ACC112 (cell line): ENCODE results near the gene TTC12.

Experiments used
- H2AFZ ChIP-seq: fragments of 200-600 bp; sonication (generic); one replicate; pipeline ENCODE4 v1.6.0; 2017; ENCODE audit warnings: antibody characterized with exemption, low read length; ENCODE audit not compliant: unreplicated experiment
- H3K27ac ChIP-seq: fragments of 200-600 bp; sonication (generic); 2 replicates; pipeline ENCODE4 v1.5.1; 2014; ENCODE audit warnings: low read depth, mild to moderate bottlenecking, antibody characterized with exemption, low read length, moderate library complexity
- H3K27me3 ChIP-seq: fragments of 200-600 bp; sonication (generic); 2 replicates; pipeline ENCODE4 v1.6.1; 2014; ENCODE audit warnings: mild to moderate bottlenecking, antibody characterized with exemption, low read length, moderate library complexity, mixed read lengths; ENCODE audit not compliant: insufficient read depth
- H3K36me3 ChIP-seq: fragments of 200-600 bp; sonication (generic); 2 replicates; pipeline ENCODE4 v1.6.1; 2016; ENCODE audit warnings: mild to moderate bottlenecking, antibody characterized with exemption, low read length, moderate library complexity, mixed read lengths; ENCODE audit not compliant: insufficient read depth
- H3K4me1 ChIP-seq: fragments of 200-600 bp; sonication (generic); one replicate; pipeline ENCODE4 v1.6.1; 2016; ENCODE audit warnings: low read length, mixed read lengths; ENCODE audit not compliant: insufficient read depth, unreplicated experiment, control insufficient read depth
- H3K4me3 ChIP-seq: fragments of 200-600 bp; sonication (generic); 2 replicates; pipeline ENCODE4 v1.5.1; 2014; ENCODE audit warnings: mild to moderate bottlenecking, low read depth, low read length
- H3K79me2 ChIP-seq: fragments of 200-600 bp; sonication (generic); one replicate; pipeline ENCODE4 v1.6.0; 2016; ENCODE audit warnings: low read length; ENCODE audit not compliant: control insufficient read depth, unreplicated experiment, insufficient read depth

Gene TTC12

GRCh38 chr11:113350336-113351067 is 36.1 kb downstream of the TTC12 start:
- Histone ChIP-seq H3K4me3 (no peak overlapping the region), H3K27ac (no peak overlapping the region), H3K36me3 (no peaks in the 10 kb centered on the region), H2AFZ (no peak overlapping the region), H3K27me3 (no peaks in the 10 kb centered on the region), H3K4me1 (no peaks in the 10 kb centered on the region), H3K79me2 (no peaks in the 10 kb centered on the region)

GRCh38 chr11:113351068-113351450 is 36.7 kb downstream of the TTC12 start:
- Histone ChIP-seq H3K27me3 (no peaks in the 10 kb centered on the region), H3K36me3 (no peaks in the 10 kb centered on the region), H3K4me1 (no peaks in the 10 kb centered on the region)

GRCh38 chr11:113351480-113351879 is 37.1 kb downstream of the TTC12 start:
- no peaks in the 10 kb centered on the region for H3K36me3 ChIP-seq
- H3K79me2 ChIP-seq: no peaks in the 10 kb centered on the region
- H3K4me1 ChIP-seq: no peaks in the 10 kb centered on the region
- H2AFZ ChIP-seq: no peak overlapping the region
- H3K4me3 ChIP-seq: no peak overlapping the region
- H3K27me3 ChIP-seq: no peaks in the 10 kb centered on the region
- no peak overlapping the region for H3K27ac ChIP-seq

More at GRCh38 chr11:113351068-113351450, 36.7 kb downstream of the TTC12 start:
- Histone ChIP-seq H3K4me3 (no peak overlapping the region), H2AFZ (no peak overlapping the region), H3K27ac (no peak overlapping the region), H3K79me2 (no peaks in the 10 kb centered on the region)

GRCh38 chr11:113356203-113356602 is 41.8 kb downstream of the TTC12 start:
- Histone ChIP-seq H3K79me2 (no peaks in the 10 kb centered on the region), H3K27ac (no peak overlapping the region), H3K4me3 (no peak overlapping the region), H3K4me1 (no peaks in the 10 kb centered on the region), H3K27me3 (no peaks in the 10 kb centered on the region), H3K36me3 (no peaks in the 10 kb centered on the region), H2AFZ (no peak overlapping the region)

- no peak overlapping the region for H3K4me3 ChIP-seq
- no peaks in the 10 kb centered on the region for H3K79me2 ChIP-seq
- no peaks in the 10 kb centered on the region for H3K36me3 ChIP-seq
- H2AFZ ChIP-seq: no peak overlapping the region
- H3K4me1 ChIP-seq: no peaks in the 10 kb centered on the region
- H3K27ac ChIP-seq: no peak overlapping the region
- no peaks in the 10 kb centered on the region for H3K27me3 ChIP-seq
Observed at GRCh38 chr11:113363406-113363805, 49.0 kb downstream of the TTC12 start.

GRCh38 chr11:113363996-113364641 is 49.7 kb downstream of the TTC12 start:
- no peaks in the 10 kb centered on the region for H3K79me2 ChIP-seq
- no peaks in the 10 kb centered on the region for H3K27me3 ChIP-seq
- no peaks in the 10 kb centered on the region for H3K36me3 ChIP-seq
- no peak overlapping the region for H3K4me3 ChIP-seq
- H3K4me1 ChIP-seq: no peaks in the 10 kb centered on the region
- H3K27ac ChIP-seq: no peak overlapping the region
- no peak overlapping the region for H2AFZ ChIP-seq

GRCh38 chr11:113365895-113366294 is 51.5 kb downstream of the TTC12 start:
- H3K4me1 ChIP-seq: no peaks in the 10 kb centered on the region

GRCh38 chr11:113369411-113369810 is 55.0 kb downstream of the TTC12 start:
- Histone ChIP-seq H3K36me3 (no peaks in the 10 kb centered on the region), H3K27ac (no peak overlapping the region), H3K79me2 (no peaks in the 10 kb centered on the region), H3K27me3 (no peaks in the 10 kb centered on the region), H3K4me1 (no peaks in the 10 kb centered on the region), H3K4me3 (no peak overlapping the region), H2AFZ (no peak overlapping the region)

More at GRCh38 chr11:113365895-113366294, 51.5 kb downstream of the TTC12 start:
- Histone ChIP-seq H3K4me3 (no peak overlapping the region), H3K27ac (no peak overlapping the region), H2AFZ (no peak overlapping the region), H3K27me3 (no peaks in the 10 kb centered on the region), H3K36me3 (no peaks in the 10 kb centered on the region), H3K79me2 (no peaks in the 10 kb centered on the region)

DNA sequence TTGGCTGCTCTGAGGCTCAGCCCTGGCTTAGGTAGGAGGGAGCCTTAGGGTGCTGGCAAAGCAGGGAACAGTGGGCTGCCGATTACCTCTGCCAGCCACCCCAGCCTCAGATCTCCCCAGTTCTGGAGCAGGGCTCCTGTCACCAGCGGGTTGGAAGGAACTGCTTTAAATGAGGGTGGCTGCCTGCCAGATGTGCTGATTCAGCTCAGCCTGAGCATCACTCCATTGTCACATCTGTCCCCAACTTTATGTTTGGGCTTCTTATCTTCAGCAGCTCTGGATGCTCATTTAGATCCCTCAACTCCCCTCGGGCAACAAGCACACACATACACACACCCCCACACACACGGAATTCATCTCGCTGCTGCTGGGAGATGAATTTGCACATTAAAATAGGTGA is 56.3 kb downstream of the TTC12 start:
- Histone ChIP-seq H3K4me3 (no peak overlapping the region), H3K36me3 (no peaks in the 10 kb centered on the region), H3K79me2 (no peaks in the 10 kb centered on the region), H3K27ac (no peak overlapping the region), H3K4me1 (no peaks in the 10 kb centered on the region), H3K27me3 (no peaks in the 10 kb centered on the region), H2AFZ (no peak overlapping the region)

GRCh38 chr11:113372309-113372708 is 57.9 kb downstream of the TTC12 start:
- H3K27ac ChIP-seq: no peak overlapping the region
- no peak overlapping the region for H3K4me3 ChIP-seq
- H2AFZ ChIP-seq: no peak overlapping the region
- H3K36me3 ChIP-seq: no peaks in the 10 kb centered on the region
- no peaks in the 10 kb centered on the region for H3K79me2 ChIP-seq
- no peaks in the 10 kb centered on the region for H3K4me1 ChIP-seq
- peaks cover 9% of the 10 kb centered on the region; the same call in 1 of the 2 replicates for H3K27me3 ChIP-seq

DNA sequence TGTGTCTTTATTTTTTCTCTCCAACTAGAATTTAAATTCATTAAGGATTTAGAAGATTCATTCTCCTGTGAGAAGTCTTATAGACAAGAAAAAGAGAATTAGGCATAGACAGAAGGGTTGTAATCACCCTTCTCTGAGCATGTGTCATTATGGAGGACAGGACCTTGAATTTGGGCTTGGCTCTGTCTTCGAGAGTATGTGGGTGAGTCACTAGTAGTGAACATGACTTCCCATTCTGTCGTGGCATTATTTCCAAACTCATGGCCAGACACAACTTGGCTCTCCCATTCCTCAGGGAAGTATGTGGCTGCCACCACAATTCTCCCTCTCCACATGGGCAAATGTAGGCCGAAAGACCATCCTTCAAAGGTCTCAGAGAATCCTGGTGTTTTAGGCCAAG is 58.9 kb downstream of the TTC12 start:
- H3K4me1 ChIP-seq: no peaks in the 10 kb centered on the region
- no peak overlapping the region for H3K4me3 ChIP-seq
- no peak overlapping the region for H3K27ac ChIP-seq
- no peaks in the 10 kb centered on the region for H3K79me2 ChIP-seq
- H3K27me3 ChIP-seq: peaks cover 19% of the 10 kb centered on the region
- H3K36me3 ChIP-seq: no peaks in the 10 kb centered on the region
- H2AFZ ChIP-seq: no peak overlapping the region
